Measurements from ENCODE around the gene PRSS36.
A peak's percentile ranks its signal among the peaks of the same experiment; 100 is the strongest.
"Not testable (repeated sequence)": the region's sequence is repeated elsewhere in the genome, so short reads cannot be mapped to it uniquely, and the experiment has no call there.

PRSS36 gene

DNA sequence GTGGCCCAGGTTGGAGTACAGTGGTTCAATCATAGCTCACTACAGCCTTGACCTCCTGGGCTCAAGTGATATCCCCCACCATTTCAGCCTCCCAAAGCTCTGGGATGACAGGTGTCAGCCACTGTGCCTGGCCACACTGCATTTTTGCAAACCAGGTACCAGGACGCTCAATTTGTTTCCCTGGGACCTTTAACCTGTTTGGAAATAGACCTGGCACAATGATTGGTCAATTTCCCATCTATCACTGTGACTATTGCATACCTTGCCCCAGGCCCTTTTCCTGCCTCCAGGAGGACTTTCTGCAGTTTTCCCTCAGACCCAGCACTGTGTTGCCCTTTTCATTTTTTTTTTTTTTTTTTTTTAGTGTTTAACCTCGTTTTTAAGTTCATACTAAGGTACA is 19.0 kb upstream of the PRSS36 start:
- no peak for DNase-seq (ENCODE audit: low read depth)
- TF ChIP-seq, protein P1, sequence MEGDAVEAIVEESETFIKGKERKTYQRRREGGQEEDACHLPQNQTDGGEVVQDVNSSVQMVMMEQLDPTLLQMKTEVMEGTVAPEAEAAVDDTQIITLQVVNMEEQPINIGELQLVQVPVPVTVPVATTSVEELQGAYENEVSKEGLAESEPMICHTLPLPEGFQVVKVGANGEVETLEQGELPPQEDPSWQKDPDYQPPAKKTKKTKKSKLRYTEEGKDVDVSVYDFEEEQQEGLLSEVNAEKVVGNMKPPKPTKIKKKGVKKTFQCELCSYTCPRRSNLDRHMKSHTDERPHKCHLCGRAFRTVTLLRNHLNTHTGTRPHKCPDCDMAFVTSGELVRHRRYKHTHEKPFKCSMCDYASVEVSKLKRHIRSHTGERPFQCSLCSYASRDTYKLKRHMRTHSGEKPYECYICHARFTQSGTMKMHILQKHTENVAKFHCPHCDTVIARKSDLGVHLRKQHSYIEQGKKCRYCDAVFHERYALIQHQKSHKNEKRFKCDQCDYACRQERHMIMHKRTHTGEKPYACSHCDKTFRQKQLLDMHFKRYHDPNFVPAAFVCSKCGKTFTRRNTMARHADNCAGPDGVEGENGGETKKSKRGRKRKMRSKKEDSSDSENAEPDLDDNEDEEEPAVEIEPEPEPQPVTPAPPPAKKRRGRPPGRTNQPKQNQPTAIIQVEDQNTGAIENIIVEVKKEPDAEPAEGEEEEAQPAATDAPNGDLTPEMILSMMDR (IDR thresholded peaks at IDR 0.05; ENCODE audit: insufficient read depth, low read depth, low read length, missing control alignments): no peak
- no peak overlapping the region for H3K4me3 ChIP-seq (ENCODE audit: low read length)

DNA sequence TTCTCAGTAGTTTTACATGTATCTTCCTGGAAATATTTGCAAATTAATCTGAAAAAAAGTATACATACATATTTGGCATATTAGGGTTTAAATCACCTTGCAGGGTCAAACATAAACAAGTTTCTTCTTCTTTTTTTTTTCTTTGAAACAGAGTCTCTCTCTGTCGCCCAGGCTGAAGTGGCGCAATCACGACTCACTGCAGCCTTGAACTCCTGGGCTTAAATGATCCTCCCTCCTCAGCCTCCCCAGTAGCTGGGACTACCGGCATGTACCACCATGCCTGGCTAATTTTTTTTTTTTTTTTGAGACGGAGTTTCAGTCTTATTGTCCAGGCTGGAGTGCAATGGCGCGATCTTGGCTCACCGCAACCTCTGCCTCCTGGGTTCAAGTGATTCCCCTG is 17.4 kb upstream of the PRSS36 start:
- TF ChIP-seq, protein P1 (IDR thresholded peaks at IDR 0.05; ENCODE audit: insufficient read depth, low read depth, low read length, missing control alignments): no peak
- no peak overlapping the region for H3K4me3 ChIP-seq (ENCODE audit: low read length)

DNA sequence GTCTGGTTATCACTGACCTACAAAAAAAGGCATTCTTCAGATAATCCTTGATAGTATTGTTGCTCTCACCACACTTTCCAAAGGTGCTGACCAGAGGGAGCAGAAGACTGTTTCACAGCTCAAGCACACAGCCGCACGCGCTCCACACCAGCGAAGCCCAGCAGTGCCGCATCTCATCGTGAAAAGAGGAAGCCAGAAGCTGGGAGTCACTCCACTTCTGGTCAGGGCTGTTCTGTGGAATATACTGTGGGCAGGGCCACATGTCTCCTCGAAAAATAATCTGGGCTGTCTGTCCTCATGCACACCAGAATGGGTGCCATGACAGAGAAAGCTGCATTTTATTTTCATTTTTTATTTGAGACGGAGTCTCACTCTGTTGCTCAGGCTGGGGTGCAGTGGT is 7.3 kb upstream of the PRSS36 start:
- DNase-seq (ENCODE audit: low read depth): no peak
- H3K4me3 ChIP-seq (ENCODE audit: low read length): no peak overlapping the region

More for the DNA sequence above, 17.4 kb upstream of the PRSS36 start:
- DNase-seq (ENCODE audit: low read depth): no peak

DNA sequence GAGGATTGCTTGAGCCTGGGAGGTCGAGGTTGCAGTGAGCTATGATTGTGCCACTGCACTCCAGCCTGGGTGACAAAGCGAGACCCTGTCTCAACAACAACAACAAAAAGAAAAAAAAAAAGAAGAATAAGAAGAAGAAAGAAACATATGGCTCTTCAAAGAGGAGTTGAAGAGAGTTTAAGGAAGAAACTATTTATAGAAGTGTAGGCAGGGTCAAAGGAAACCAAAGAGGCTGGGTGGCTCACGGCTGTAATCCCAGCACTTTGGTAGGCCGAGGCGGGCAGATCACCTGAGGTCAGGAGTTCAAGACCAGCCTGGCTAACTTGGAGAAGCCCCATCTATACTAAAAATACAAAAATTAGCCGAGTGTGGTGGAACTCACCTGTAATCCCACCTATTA is 1.1 kb upstream of the PRSS36 start:
- not testable (repeated sequence) for H3K4me3 ChIP-seq (ENCODE audit: low read length); DNase-seq (ENCODE audit: low read depth)

More for the DNA sequence above, 7.3 kb upstream of the PRSS36 start:
- TF ChIP-seq, protein P1 (IDR thresholded peaks at IDR 0.05; ENCODE audit: insufficient read depth, low read depth, low read length, missing control alignments): no peak

DNA sequence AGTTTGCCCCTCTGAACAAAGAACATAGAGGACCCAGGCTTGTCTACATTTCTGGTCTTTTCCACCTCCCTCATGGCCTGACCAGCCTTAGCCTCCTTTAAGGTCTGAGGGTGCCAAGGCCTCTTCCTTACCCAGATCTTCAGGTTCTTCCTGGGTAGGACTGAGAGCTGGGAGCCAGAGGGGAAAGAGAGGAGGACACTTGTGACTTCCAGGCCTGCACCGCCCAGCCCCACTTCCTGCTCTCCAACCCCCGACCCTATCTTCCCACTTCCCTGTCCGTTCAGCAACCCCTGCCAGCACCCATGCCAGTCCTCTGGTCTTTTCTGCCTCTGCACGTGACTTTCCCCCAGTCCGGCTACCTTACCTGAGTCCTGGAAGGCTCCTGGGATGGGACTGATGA is 534 bp downstream of the PRSS36 start:
- H3K4me3 ChIP-seq (ENCODE audit: low read length): no peak overlapping the region
- TF ChIP-seq, protein P1 (IDR thresholded peaks at IDR 0.05; ENCODE audit: insufficient read depth, low read depth, low read length, missing control alignments): no peak
- DNase-seq (ENCODE audit: low read depth): no peak

DNA sequence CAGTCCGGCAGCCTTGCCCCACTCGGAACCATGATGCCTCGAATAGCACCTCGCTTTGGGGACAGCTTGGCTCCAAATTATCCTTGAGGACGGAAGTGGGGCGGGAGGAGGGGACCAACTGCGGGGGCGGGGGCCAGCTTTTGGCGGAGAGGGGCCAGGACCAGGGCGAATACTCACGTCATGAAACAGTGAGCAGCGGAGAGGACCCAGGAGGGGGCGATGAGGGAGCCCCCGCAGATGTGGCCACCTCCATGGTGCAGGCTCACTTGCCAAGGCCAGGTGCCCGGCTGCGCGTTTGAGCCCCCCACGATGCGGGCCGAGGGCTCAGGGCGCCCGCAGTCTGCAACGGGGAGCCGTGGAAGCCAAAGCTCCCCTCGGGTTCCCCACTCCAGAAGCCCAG is 970 bp downstream of the PRSS36 start:
- no peak for DNase-seq (ENCODE audit: low read depth)
- TF ChIP-seq, protein P1 (IDR thresholded peaks at IDR 0.05; ENCODE audit: insufficient read depth, low read depth, low read length, missing control alignments): no peak
- H3K4me3 ChIP-seq (ENCODE audit: low read length): no peak overlapping the region

DNA sequence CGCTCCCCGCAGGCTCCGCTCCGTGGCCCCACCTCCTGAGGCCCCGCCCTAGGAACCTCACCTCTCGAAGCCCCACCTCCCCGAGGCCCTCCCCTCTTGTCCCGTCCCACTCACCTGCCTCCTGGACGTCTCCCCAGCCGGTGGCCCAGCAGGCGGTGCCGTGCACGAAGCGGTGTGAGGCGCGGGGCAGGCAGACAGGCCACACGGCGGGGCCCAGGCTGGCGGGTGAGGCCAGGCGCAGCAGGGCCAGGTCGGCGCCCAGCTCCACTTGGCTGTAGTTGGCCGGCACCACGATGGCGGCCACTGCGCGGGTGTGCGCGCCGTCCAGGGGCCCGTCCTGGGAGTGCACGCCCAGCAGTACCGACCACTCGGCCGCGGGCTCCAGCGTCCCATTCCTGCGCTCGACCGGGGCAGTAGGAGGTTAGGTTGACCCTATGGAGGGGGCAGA is 1.6 kb downstream of the PRSS36 start:
- TF ChIP-seq, protein P1 (IDR thresholded peaks at IDR 0.05; ENCODE audit: insufficient read depth, low read depth, low read length, missing control alignments): no peak
- peak overlapping the region; percentile 25 for H3K4me3 ChIP-seq (ENCODE audit: low read length)
- peak; percentile 66 for DNase-seq (ENCODE audit: low read depth)
